ENCODE data around the gene HLA-DMB.

DNA sequence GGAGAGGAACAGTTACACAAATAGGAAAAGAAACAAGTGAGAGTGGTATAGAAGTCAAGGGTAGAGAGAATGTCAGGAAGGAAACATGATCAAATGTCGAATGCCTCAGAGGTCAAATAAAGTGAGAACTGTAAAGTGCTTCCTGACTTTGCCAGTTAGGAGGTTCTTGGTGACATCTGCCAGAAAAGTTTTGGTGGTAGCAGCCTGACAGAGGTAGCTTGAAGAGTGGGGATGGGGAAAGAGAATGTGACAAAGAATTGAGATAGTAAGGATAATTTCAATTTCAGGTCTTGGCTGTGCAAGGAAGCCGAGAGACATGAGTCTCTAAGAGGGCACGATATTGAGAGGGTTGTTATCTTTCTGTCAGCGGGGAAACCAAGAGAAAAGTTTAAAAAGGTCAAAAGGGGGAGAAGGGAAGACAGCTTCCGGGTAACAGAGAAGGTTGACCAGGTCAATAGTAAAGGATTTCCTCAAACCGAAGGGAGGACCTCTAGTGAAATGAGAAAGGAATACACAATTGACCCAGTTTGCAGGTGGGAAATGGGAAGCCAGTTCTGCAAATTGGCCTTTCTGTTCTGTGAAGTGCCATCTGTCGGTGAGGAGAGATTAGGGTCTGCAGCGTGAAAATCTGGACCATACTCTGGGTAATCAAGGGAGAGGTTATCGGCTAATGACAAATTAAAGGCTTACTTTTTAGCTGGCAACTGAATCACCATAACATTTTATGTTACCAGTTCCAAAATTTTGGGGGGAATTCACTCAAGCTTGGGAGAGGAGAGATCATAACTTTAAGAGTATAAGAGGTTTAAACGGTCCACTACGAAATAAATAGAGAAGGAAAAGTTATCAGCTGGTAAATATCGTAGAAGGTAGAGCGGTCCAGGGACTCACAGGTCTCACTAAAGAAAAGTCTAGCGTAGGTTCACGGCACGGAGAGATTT is 26.6 kb upstream of the HLA-DMB start:
- TF ChIP-seq, protein P1, sequence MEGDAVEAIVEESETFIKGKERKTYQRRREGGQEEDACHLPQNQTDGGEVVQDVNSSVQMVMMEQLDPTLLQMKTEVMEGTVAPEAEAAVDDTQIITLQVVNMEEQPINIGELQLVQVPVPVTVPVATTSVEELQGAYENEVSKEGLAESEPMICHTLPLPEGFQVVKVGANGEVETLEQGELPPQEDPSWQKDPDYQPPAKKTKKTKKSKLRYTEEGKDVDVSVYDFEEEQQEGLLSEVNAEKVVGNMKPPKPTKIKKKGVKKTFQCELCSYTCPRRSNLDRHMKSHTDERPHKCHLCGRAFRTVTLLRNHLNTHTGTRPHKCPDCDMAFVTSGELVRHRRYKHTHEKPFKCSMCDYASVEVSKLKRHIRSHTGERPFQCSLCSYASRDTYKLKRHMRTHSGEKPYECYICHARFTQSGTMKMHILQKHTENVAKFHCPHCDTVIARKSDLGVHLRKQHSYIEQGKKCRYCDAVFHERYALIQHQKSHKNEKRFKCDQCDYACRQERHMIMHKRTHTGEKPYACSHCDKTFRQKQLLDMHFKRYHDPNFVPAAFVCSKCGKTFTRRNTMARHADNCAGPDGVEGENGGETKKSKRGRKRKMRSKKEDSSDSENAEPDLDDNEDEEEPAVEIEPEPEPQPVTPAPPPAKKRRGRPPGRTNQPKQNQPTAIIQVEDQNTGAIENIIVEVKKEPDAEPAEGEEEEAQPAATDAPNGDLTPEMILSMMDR (IDR thresholded peaks at IDR 0.05 in 4 of 5, conservative IDR thresholded peaks at IDR 0.05 in 1 of 5) = peak in 4 of 5 experiments; percentile 37 to 59 (median 46)
- TF ChIP-seq POLR2A (IDR thresholded peaks at IDR 0.05) = no peak
